NCI-H526 (cell line): ENCODE data around the gene OR52L1.

Experiments used
- DNase-seq, 2 experiments: peaks; one replicate each; lab custom pipeline; 2025; lab: John Stamatoyannopoulos, UW

Gene OR52L1

DNA sequence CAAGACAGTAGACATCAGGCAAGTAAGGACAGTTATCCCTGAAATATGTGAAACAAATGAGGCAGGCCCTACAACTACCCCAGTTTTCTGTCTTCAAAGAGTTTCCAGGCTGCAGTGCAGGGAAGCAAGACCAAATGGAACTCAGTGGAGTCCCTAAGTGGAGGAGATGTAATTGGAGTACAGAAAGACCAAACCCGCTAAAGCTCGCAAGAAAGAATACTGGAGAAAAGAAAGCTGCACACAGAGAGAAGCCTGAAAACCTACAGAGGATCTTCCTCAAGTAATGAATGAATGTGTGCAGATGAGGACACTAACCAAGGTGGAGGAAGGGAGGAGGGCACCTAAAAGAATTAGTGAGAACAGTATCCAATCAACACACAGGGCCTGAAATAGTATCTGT lies 46.0 kb downstream of the OR52L1 start:
- no peak for DNase-seq

GRCh38 chr11:5938603-5938965 lies 48.2 kb downstream of the OR52L1 start:
- no peak for DNase-seq

- no peak for DNase-seq
These were observed 48.8 kb downstream of the OR52L1 start for GRCh38 chr11:5937868-5938602.
